BE2C (cell line): Measurements from ENCODE around the gene LRSAM1.

Source experiments
- DNase-seq: peaks from one replicate; pipeline ENCODE4 v3.0.0-alpha.2; 2020
- H3K27me3 ChIP-seq: fragments of 250-450 bp; sonication (Bioruptor Pico); 2 replicates; pipeline ENCODE4 v1.5.1; 2020; ENCODE audit warnings: mild to moderate bottlenecking
- H3K36me3 ChIP-seq: fragments of 250-450 bp; sonication (Bioruptor Pico); 2 replicates; pipeline ENCODE4 v1.5.1; 2020; ENCODE audit warnings: mild to moderate bottlenecking
- H3K4me1 ChIP-seq: fragments of 250-450 bp; sonication (Bioruptor Pico); 2 replicates; pipeline ENCODE4 v1.5.1; 2020
- H3K4me3 ChIP-seq: 2 replicates; pipeline ENCODE4 v1.5.1; 2011; ENCODE audit warnings: low read depth, low read length
- H3K9me3 ChIP-seq: fragments of 250-450 bp; sonication (Bioruptor Pico); 2 replicates; pipeline ENCODE4 v1.5.1; 2020
- TF ChIP-seq, protein P1 (sequence below): IDR thresholded peaks from 2 replicates; pipeline ENCODE4 v1.5.1; 2012; ENCODE audit warnings: mild to moderate bottlenecking, low read depth, low read length

LRSAM1 gene

DNA sequence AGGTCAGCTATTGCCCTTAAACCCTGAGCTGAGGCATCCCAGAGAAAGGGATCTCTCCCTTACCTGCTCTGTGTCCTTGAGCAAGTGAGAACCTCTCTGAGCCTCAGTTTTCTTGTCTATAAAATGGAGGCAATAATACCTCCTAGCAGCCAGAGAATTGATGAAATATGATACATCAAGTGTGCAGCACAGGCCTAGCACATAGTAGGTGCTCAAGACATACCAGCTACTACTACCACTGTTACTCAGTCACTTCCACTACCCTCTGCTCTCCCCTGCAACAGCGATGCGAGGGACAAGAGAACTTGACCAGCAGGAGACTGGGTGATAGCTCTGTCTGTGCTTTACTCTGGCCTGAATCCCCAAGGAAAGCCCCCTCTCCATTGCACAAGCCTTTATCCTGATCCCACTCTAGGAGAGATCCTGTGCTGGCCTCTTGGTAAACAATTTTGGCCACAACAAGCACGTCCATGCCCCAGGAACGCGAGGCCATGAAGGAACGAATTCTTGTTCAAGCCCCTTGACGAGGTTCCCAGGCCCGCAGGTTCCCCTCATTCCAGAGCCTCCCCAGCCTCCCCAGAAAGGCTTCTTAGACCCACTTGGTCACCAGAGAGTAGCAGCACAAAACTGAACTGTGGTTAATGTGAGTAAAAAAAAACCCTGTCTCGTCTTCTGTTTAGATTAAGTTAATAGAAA, 39.4 kb downstream of the LRSAM1 start:
- no peaks in the 10 kb centered on the region for H3K9me3 ChIP-seq
- DNase-seq: no peak
- peaks cover 3% of the 10 kb centered on the region for H3K36me3 ChIP-seq
- no peaks in the 10 kb centered on the region for H3K27me3 ChIP-seq
- H3K4me1 ChIP-seq: no peaks in the 10 kb centered on the region; the same call in 1 of the 2 replicates
- H3K4me3 ChIP-seq: no peak overlapping the region
- TF ChIP-seq, protein P1, sequence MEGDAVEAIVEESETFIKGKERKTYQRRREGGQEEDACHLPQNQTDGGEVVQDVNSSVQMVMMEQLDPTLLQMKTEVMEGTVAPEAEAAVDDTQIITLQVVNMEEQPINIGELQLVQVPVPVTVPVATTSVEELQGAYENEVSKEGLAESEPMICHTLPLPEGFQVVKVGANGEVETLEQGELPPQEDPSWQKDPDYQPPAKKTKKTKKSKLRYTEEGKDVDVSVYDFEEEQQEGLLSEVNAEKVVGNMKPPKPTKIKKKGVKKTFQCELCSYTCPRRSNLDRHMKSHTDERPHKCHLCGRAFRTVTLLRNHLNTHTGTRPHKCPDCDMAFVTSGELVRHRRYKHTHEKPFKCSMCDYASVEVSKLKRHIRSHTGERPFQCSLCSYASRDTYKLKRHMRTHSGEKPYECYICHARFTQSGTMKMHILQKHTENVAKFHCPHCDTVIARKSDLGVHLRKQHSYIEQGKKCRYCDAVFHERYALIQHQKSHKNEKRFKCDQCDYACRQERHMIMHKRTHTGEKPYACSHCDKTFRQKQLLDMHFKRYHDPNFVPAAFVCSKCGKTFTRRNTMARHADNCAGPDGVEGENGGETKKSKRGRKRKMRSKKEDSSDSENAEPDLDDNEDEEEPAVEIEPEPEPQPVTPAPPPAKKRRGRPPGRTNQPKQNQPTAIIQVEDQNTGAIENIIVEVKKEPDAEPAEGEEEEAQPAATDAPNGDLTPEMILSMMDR: no peak

- no peak for DNase-seq
- TF ChIP-seq, protein P1: no peak
- no peaks in the 10 kb centered on the region for H3K9me3 ChIP-seq
- H3K36me3 ChIP-seq: peaks cover 5% of the 10 kb centered on the region
- no peaks in the 10 kb centered on the region for H3K27me3 ChIP-seq
- H3K4me1 ChIP-seq: no peaks in the 10 kb centered on the region; the same call in 1 of the 2 replicates
- no peak overlapping the region for H3K4me3 ChIP-seq
These were observed 40.2 kb downstream of the LRSAM1 start for GRCh38 chr9:127491516-127491915.

DNA sequence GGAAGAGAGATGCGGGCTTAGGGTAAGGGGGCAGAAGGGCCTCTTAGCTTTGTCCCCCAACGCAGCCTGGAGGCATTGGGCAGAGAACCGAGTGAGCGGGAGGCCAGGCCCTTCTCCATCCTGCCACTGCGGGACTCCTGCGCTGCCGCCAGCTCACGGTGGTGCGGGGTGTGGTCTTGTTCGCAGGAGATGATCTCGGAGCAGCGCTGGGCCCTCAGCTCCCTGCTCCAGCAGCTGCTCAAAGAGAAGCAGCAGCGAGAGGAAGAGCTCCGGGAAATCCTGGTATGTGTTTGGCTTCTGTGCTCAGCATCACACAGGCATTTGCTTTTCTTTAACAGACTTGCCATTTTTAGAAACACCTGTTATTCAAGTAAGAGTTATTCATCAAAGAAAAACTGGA, 41.3 kb downstream of the LRSAM1 start:
- Histone ChIP-seq H3K4me3 (no peak overlapping the region), H3K4me1 (no peaks in the 10 kb centered on the region; the same call in 1 of the 2 replicates), H3K9me3 (no peaks in the 10 kb centered on the region), H3K36me3 (peaks cover 5% of the 10 kb centered on the region), H3K27me3 (no peaks in the 10 kb centered on the region)
- DNase-seq: no peak
- TF ChIP-seq, protein P1: no peak

GRCh38 chr9:127493592-127494303, 42.4 kb downstream of the LRSAM1 start:
- no peak for DNase-seq
- H3K27me3 ChIP-seq: no peaks in the 10 kb centered on the region
- peaks cover 5% of the 10 kb centered on the region for H3K36me3 ChIP-seq
- H3K4me3 ChIP-seq: no peak overlapping the region
- no peaks in the 10 kb centered on the region for H3K9me3 ChIP-seq
- TF ChIP-seq, protein P1: no peak
- no peaks in the 10 kb centered on the region; the same call in 1 of the 2 replicates for H3K4me1 ChIP-seq

GRCh38 chr9:127494304-127494702, 43.0 kb downstream of the LRSAM1 start:
- DNase-seq: no peak
- TF ChIP-seq, protein P1: no peak
- Histone ChIP-seq H3K36me3 (peaks cover 5% of the 10 kb centered on the region), H3K4me3 (no peak overlapping the region), H3K9me3 (no peaks in the 10 kb centered on the region), H3K4me1 (no peaks in the 10 kb centered on the region; the same call in 1 of the 2 replicates), H3K27me3 (no peaks in the 10 kb centered on the region)

- no peak overlapping the region for H3K4me3 ChIP-seq
- TF ChIP-seq, protein P1: 0 out of 2 replicates have a peak, but pooled peaks have one; percentile 22
These were observed 44.7 kb downstream of the LRSAM1 start for GRCh38 chr9:127495884-127496555.

More at GRCh38 chr9:127495884-127496555, 44.7 kb downstream of the LRSAM1 start:
- H3K9me3 ChIP-seq: no peaks in the 10 kb centered on the region
- peaks cover 5% of the 10 kb centered on the region for H3K36me3 ChIP-seq
- no peaks in the 10 kb centered on the region for H3K27me3 ChIP-seq
- H3K4me1 ChIP-seq: no peaks in the 10 kb centered on the region; the same call in 1 of the 2 replicates
- no peak for DNase-seq
